Lower leg skin (tissue), 3 donors: ENCODE measurements around the gene HNRNPF.
"Not testable (repeated sequence)": the region's sequence is repeated elsewhere in the genome, so short reads cannot be mapped to it uniquely, and the experiment has no call there.

Experiments
- POLR2A ChIP-seq, 2 donors: fragments of 450-650 bp; IDR thresholded peaks; one replicate each; pipeline ENCODE4 v1.6.1; 2016 to 2017; ENCODE audit warnings: antibody characterized with exemption in 2 of 2, mild to moderate bottlenecking in 1 of 2, moderate library complexity in 1 of 2
- TF ChIP-seq, protein P1 (sequence below), 3 donors: fragments of 450-650 bp; IDR thresholded peaks; one replicate each; pipeline ENCODE4 v1.5.1; 2016; ENCODE audit warnings: antibody characterized with exemption in 3 of 3, mild to moderate bottlenecking in 3 of 3, moderate library complexity in 2 of 3

GRCh38 chr10:43426476-43426875 lies 17.5 kb upstream of the HNRNPF start:
- TF ChIP-seq, protein P1, sequence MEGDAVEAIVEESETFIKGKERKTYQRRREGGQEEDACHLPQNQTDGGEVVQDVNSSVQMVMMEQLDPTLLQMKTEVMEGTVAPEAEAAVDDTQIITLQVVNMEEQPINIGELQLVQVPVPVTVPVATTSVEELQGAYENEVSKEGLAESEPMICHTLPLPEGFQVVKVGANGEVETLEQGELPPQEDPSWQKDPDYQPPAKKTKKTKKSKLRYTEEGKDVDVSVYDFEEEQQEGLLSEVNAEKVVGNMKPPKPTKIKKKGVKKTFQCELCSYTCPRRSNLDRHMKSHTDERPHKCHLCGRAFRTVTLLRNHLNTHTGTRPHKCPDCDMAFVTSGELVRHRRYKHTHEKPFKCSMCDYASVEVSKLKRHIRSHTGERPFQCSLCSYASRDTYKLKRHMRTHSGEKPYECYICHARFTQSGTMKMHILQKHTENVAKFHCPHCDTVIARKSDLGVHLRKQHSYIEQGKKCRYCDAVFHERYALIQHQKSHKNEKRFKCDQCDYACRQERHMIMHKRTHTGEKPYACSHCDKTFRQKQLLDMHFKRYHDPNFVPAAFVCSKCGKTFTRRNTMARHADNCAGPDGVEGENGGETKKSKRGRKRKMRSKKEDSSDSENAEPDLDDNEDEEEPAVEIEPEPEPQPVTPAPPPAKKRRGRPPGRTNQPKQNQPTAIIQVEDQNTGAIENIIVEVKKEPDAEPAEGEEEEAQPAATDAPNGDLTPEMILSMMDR (IDR thresholded peaks at IDR 0.05), result not testable (repeated sequence)
- TF ChIP-seq POLR2A (IDR thresholded peaks at IDR 0.05), result not testable (repeated sequence)
